HepG2 (cell line): ENCODE measurements around the gene FURIN. TPM values are rescaled to one million over a fixed set of nuclear protein-coding genes. Genes with fewer than 3 reads are reported as not detected.

ENCODE experiments used
- HMGXB4 ChIP-seq, 2 experiments: sonication (generic) in 1 of 2; formaldehyde crosslinking in 1 of 2; IDR thresholded peaks; 2 replicates each; pipeline versions ENCODE4 v1.4.0 to v1.6.1; 2018 to 2020; ENCODE audit warnings: missing genetic modification reagents in 2 of 2, borderline replicate concordance in 1 of 2, low read depth in 1 of 2, mild to moderate bottlenecking in 1 of 2, missing biosample characterization in 1 of 2
- MAX ChIP-seq: IDR thresholded peaks from 2 replicates; pipeline ENCODE4 v1.6.1; 2012; ENCODE audit warnings: inconsistent platforms
- PBX2 ChIP-seq: IDR thresholded peaks from 2 replicates; pipeline ENCODE4 v1.6.1; 2016; ENCODE audit warnings: control low read depth
- SIN3B ChIP-seq: fragments of 150-350 bp; IDR thresholded peaks from 2 replicates; pipeline ENCODE4 v1.6.1; 2014; ENCODE audit warnings: low read length
- YEATS4 ChIP-seq: sonication (generic); formaldehyde crosslinking; IDR thresholded peaks from 2 replicates; pipeline ENCODE4 v1.4.0; 2020; ENCODE audit warnings: missing genetic modification reagents, borderline replicate concordance
- ZNF512 ChIP-seq: sonication (generic); formaldehyde crosslinking; IDR thresholded peaks from 2 replicates; pipeline ENCODE4 v1.4.0; 2020; ENCODE audit warnings: mild to moderate bottlenecking, missing genetic modification reagents
- ZNF563 ChIP-seq: sonication (generic); formaldehyde crosslinking; IDR thresholded peaks from 2 replicates; pipeline ENCODE4 v1.8.0; 2022; ENCODE audit warnings: mild to moderate bottlenecking, moderate library complexity, missing genetic modification reagents
- ZNF687 ChIP-seq: sonication (generic); formaldehyde crosslinking; IDR thresholded peaks from 2 replicates; pipeline ENCODE4 v1.5.1; 2020; ENCODE audit warnings: mild to moderate bottlenecking, missing genetic modification reagents, moderate library complexity
- ZNF776 ChIP-seq: sonication (generic); formaldehyde crosslinking; IDR thresholded peaks from 2 replicates; pipeline ENCODE4 v1.4.0; 2020; ENCODE audit warnings: mild to moderate bottlenecking, missing genetic modification reagents
- ZNF800 ChIP-seq: sonication (generic); formaldehyde crosslinking; IDR thresholded peaks from 2 replicates; pipeline ENCODE4 v1.4.0; 2020; ENCODE audit warnings: missing genetic modification reagents
- polyA plus RNA-seq, 8 experiments: library from polyadenylated mRNA; depleted of rRNA in 3 of 8; stranded (reverse) in 7 of 8; unstranded in 1 of 8; fragments of >200 nt; fragmentation: Illumina TruSeq in 4 of 8; extraction: Trizol in 4 of 8; gene quantifications; 2 replicates each; pipeline versions ENCODE4 v1.2.1 to v1.2.3, GENCODE V29; 2011 to 2016; ENCODE audit warnings: low read depth in 4 of 8, missing spikeins in 1 of 8, mixed read lengths in 1 of 8; ENCODE audit not compliant: insufficient read depth in 1 of 8
- total RNA-seq, 5 experiments: library from RNA; depleted of rRNA; stranded (reverse); fragments of >200 nt; fragmentation: Illumina TruSeq; extraction: Trizol; gene quantifications; 2 replicates each; pipeline ENCODE4 v1.2.3, GENCODE V29; 2016; ENCODE audit warnings: low read depth in 1 of 5

FURIN gene
- total and polyA plus RNA-seq, 2 of the 13 experiments (the other 11 are each of a cell fraction or from before 2014, with no cell fraction given): 15.2 to 17.4 TPM

- TF ChIP-seq MAX (peak; percentile 73), PBX2 (CRISPR knock-in tag) (no peak), SIN3B (no peak), YEATS4 (CRISPR knock-in tag) (no peak), ZNF800 (no peak), ZNF687 (peak; percentile 47), ZNF512 (no peak), HMGXB4 (CRISPR knock-in tag; IDR thresholded peaks at IDR 0.05; ENCODE audit: borderline replicate concordance in 1 of 2, low read depth in 1 of 2) (no peak), ZNF563 (CRISPR knock-in tag) (no peak), ZNF776 (CRISPR knock-in tag) (no peak)
Observed at GRCh38 chr15:90855139-90855538, 13.2 kb upstream of the FURIN start (continued).
